OCI-LY1 (cell line): ENCODE measurements around the gene SORL1-AS1.
"Not testable (repeated sequence)": the region's sequence is repeated elsewhere in the genome, so short reads cannot be mapped to it uniquely, and the experiment has no call there.

ENCODE experiments used
- H2AFZ ChIP-seq: fragments of 200-600 bp; sonication (generic), shearing (Covaris generic); 2 replicates; pipeline ENCODE4 v1.6.0; 2014; ENCODE audit warnings: antibody characterized with exemption, mild to moderate bottlenecking, low read length
- H3F3A ChIP-seq: fragments of 200-600 bp; sonication (generic), shearing (Covaris generic); 2 replicates; pipeline ENCODE4 v1.6.0; 2014; ENCODE audit warnings: mild to moderate bottlenecking, antibody characterized with exemption, low read length, moderate library complexity; ENCODE audit not compliant: insufficient read depth
- H3K27ac ChIP-seq: fragments of 200-600 bp; sonication (generic); 2 replicates; pipeline ENCODE4 v1.5.1; 2014; ENCODE audit warnings: low read length, mixed run types, mild to moderate bottlenecking, low read depth; ENCODE audit not compliant: poor library complexity, severe bottlenecking
- H3K27me3 ChIP-seq: fragments of 200-600 bp; sonication (generic); 2 replicates; pipeline ENCODE4 v1.6.0; 2014; ENCODE audit warnings: antibody characterized with exemption, mild to moderate bottlenecking, low read length, moderate library complexity; ENCODE audit not compliant: insufficient read depth
- H3K36me3 ChIP-seq: fragments of 200-600 bp; sonication (generic); 2 replicates; pipeline ENCODE4 v1.6.1; 2014; ENCODE audit warnings: mild to moderate bottlenecking, antibody characterized with exemption, low read length, moderate library complexity, mixed read lengths; ENCODE audit not compliant: insufficient read depth
- H3K4me1 ChIP-seq: fragments of 200-600 bp; sonication (generic); 2 replicates; pipeline ENCODE4 v1.5.1; 2014; ENCODE audit warnings: mild to moderate bottlenecking, low read length, moderate library complexity; ENCODE audit not compliant: insufficient read depth, severe bottlenecking
- H3K4me2 ChIP-seq: fragments of 200-600 bp; sonication (generic), shearing (Covaris generic); 2 replicates; pipeline ENCODE4 v1.6.1; 2014; ENCODE audit warnings: low read length
- H3K4me3 ChIP-seq: fragments of 200-600 bp; sonication (generic); 2 replicates; pipeline ENCODE4 v1.5.1; 2014; ENCODE audit warnings: low read length, low read depth, mild to moderate bottlenecking, mixed read lengths; ENCODE audit not compliant: poor library complexity, severe bottlenecking
- H3K79me2 ChIP-seq: fragments of 200-600 bp; shearing (Covaris generic); 2 replicates; pipeline ENCODE4 v1.6.1; 2016; ENCODE audit warnings: mixed run types, low read length, mixed read lengths; ENCODE audit not compliant: insufficient read depth
- H3K9ac ChIP-seq: fragments of 200-600 bp; sonication (generic), shearing (Covaris generic); 2 replicates; pipeline ENCODE4 v1.6.1; 2014; ENCODE audit warnings: mild to moderate bottlenecking, low read length, mixed read lengths
- H3K9me2 ChIP-seq: fragments of 200-600 bp; sonication (generic), shearing (Covaris generic); 2 replicates; pipeline ENCODE4 v1.6.1; 2014; ENCODE audit warnings: low read depth, mild to moderate bottlenecking, low read length, mixed read lengths
- H3K9me3 ChIP-seq: fragments of 200-600 bp; shearing (Covaris generic); 2 replicates; pipeline ENCODE4 v1.6.1; 2014; ENCODE audit warnings: low read length, mixed read lengths
- H4K20me1 ChIP-seq: fragments of 200-600 bp; sonication (generic), shearing (Covaris generic); 2 replicates; pipeline ENCODE4 v1.6.0; 2016; ENCODE audit warnings: mild to moderate bottlenecking, low read length; ENCODE audit not compliant: insufficient read depth
- CTCF ChIP-seq: fragments of 200-600 bp; sonication (generic), shearing (Covaris generic); IDR thresholded peaks from 2 replicates; pipeline ENCODE4 v1.5.1; 2017; ENCODE audit warnings: mild to moderate bottlenecking, antibody characterized with exemption, low read length, moderate library complexity, mixed read lengths
- EZH2 ChIP-seq: fragments of 200-600 bp; sonication (generic), shearing (Covaris generic); IDR thresholded peaks from 2 replicates; pipeline ENCODE4 v1.8.0; 2017; ENCODE audit warnings: borderline replicate concordance, mixed run types, mild to moderate bottlenecking, antibody characterized with exemption, low read length, moderate library complexity, mixed read lengths

The SORL1-AS1 gene

GRCh38 chr11:121483805-121484480 lies 31.2 kb upstream of the SORL1-AS1 start:
- TF ChIP-seq CTCF (no peak), EZH2 (no peak)
- H3K4me2 ChIP-seq = no peak overlapping the region
- no peaks in the 10 kb centered on the region for H3K9me3 ChIP-seq
- peaks cover 5% of the 10 kb centered on the region; the same call in 1 of the 2 replicates for H3K79me2 ChIP-seq
- H3K4me1 ChIP-seq = peaks cover 20% of the 10 kb centered on the region
- no peaks in the 10 kb centered on the region for H3K9me2 ChIP-seq
- no peaks in the 10 kb centered on the region for H3F3A ChIP-seq
- no peaks in the 10 kb centered on the region for H3K27me3 ChIP-seq
- H3K9ac ChIP-seq = no peak overlapping the region
- H3K27ac ChIP-seq = no peak overlapping the region
- H3K4me3 ChIP-seq = no peak overlapping the region
- peaks cover 75% of the 10 kb centered on the region for H3K36me3 ChIP-seq
- no peak overlapping the region for H2AFZ ChIP-seq
- no peaks in the 10 kb centered on the region for H4K20me1 ChIP-seq

DNA sequence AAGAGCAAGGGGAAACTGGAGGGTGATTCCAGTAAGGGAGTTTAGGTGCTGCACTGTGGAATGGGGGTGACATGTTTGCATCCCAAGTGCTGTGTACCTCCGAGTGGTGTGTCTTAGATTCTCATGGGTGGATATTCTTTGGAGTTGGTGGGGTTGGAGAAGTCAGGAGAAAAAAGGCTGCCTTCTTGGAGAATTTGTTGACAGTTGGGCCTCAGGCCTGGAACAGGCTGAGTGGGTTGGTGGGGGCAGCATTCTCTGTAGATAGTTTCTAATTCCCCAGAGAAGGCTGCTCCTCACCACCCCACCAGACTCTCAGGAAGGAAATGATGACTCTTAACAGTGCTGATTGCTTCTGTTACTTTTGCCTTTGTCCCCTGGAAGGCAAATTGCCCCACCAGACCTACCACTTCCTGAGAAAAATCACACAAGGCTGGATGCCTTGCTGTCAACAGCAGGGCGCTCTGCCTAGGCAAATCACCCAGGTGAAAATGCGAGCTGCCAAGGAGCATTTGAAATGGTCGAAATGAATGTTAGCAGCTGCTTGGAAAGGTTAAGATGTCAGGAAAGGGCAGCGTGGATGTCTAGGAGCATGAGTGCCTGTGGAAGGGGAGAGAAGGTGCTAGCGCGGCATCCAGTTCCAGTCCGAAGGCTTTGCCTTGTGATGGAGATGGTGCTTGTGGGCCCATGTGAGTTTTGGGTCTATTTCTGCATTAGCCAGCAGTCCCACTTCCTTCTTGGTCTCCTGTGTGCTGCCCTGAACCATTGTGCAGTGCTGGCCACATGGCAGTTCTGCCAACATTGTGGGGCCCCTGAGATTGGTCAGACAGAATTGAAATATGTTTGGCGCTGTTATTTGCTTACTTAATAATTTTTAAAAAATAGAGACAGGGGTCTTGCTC lies 29.7 kb upstream of the SORL1-AS1 start:
- H3K79me2 ChIP-seq = peaks cover 5% of the 10 kb centered on the region; the same call in 1 of the 2 replicates
- no peaks in the 10 kb centered on the region for H4K20me1 ChIP-seq
- no peaks in the 10 kb centered on the region for H3K9me2 ChIP-seq
- TF ChIP-seq CTCF = no peak
- H3K9me3 ChIP-seq = no peaks in the 10 kb centered on the region
- peak overlapping the region; percentile 73 for H3K27ac ChIP-seq
- peak overlapping the region; percentile 16 for H3K4me3 ChIP-seq
- peaks cover 20% of the 10 kb centered on the region for H3K4me1 ChIP-seq
- H3K36me3 ChIP-seq = peaks cover 74% of the 10 kb centered on the region
- no peaks in the 10 kb centered on the region for H3F3A ChIP-seq
- no peaks in the 10 kb centered on the region for H3K27me3 ChIP-seq
- no peak overlapping the region; the same call in 1 of the 2 replicates for H3K9ac ChIP-seq
- H2AFZ ChIP-seq = no peak overlapping the region
- H3K4me2 ChIP-seq = peak overlapping the region; percentile 27; the same call in 1 of the 2 replicates

GRCh38 chr11:121481484-121482230 lies 28.9 kb upstream of the SORL1-AS1 start:
- peaks cover 20% of the 10 kb centered on the region for H3K4me1 ChIP-seq
- H3K36me3 ChIP-seq = peaks cover 73% of the 10 kb centered on the region
- peak overlapping the region; percentile 73 for H3K27ac ChIP-seq
- H3K4me2 ChIP-seq = peak overlapping the region; percentile 27; the same call in 1 of the 2 replicates
- not testable (repeated sequence) for H3F3A ChIP-seq, H3K79me2 ChIP-seq, H3K9ac ChIP-seq, H3K9me3 ChIP-seq, H3K9me2 ChIP-seq, H3K27me3 ChIP-seq, H4K20me1 ChIP-seq, H2AFZ ChIP-seq
- H3K4me3 ChIP-seq = peak overlapping the region; percentile 16
